Medulla oblongata (tissue), 1 donor: ENCODE results near the gene SHISA3.

Source experiments
- DNase-seq: peaks from one replicate; pipeline ENCODE4 v3.0.0-alpha.2; 2015; ENCODE audit errors: extremely low spot score

Gene SHISA3

GRCh38 chr4:42391981-42392380, 5.3 kb upstream of the SHISA3 start:
- DNase-seq: no peak

- no peak for DNase-seq
Observed at GRCh38 chr4:42392436-42392835, 4.9 kb upstream of the SHISA3 start.

- DNase-seq: no peak
Observed at GRCh38 chr4:42395595-42395994, 1.7 kb upstream of the SHISA3 start.

- no peak for DNase-seq
Observed at GRCh38 chr4:42396361-42396751, 932 bp upstream of the SHISA3 start.

- DNase-seq: no peak
Observed at GRCh38 chr4:42397635-42398170, 415 bp downstream of the SHISA3 start.

GRCh38 chr4:42398171-42398870, 1.0 kb downstream of the SHISA3 start:
- no peak for DNase-seq

- no peak for DNase-seq
Observed at GRCh38 chr4:42398871-42399331, 1.6 kb downstream of the SHISA3 start.

GRCh38 chr4:42399393-42399792, 2.1 kb downstream of the SHISA3 start:
- DNase-seq: no peak

- no peak for DNase-seq
Observed at GRCh38 chr4:42401171-42401570, 3.9 kb downstream of the SHISA3 start.

- no peak for DNase-seq
Observed at GRCh38 chr4:42404001-42404400, 6.7 kb downstream of the SHISA3 start.

GRCh38 chr4:42410446-42410845, 13.2 kb downstream of the SHISA3 start:
- DNase-seq: no peak

GRCh38 chr4:42411803-42412202, 14.5 kb downstream of the SHISA3 start:
- no peak for DNase-seq

- no peak for DNase-seq
Observed at GRCh38 chr4:42412251-42412650, 15.0 kb downstream of the SHISA3 start.

- DNase-seq: no peak
Observed at GRCh38 chr4:42415281-42415680, 18.0 kb downstream of the SHISA3 start.

- DNase-seq: no peak
Observed at GRCh38 chr4:42416017-42416416, 18.7 kb downstream of the SHISA3 start.

- DNase-seq: no peak
Observed at GRCh38 chr4:42417550-42417949, 20.3 kb downstream of the SHISA3 start.

- DNase-seq: no peak
Observed at GRCh38 chr4:42420140-42420539, 22.9 kb downstream of the SHISA3 start.

- peak; percentile 25 for DNase-seq
Observed at GRCh38 chr4:42425146-42426065, 28.1 kb downstream of the SHISA3 start.

GRCh38 chr4:42428036-42428435, 30.7 kb downstream of the SHISA3 start:
- no peak for DNase-seq

- DNase-seq: no peak
Observed at GRCh38 chr4:42436928-42437565, 39.8 kb downstream of the SHISA3 start.

GRCh38 chr4:42440083-42440482, 42.8 kb downstream of the SHISA3 start:
- DNase-seq: no peak

GRCh38 chr4:42442601-42443000, 45.3 kb downstream of the SHISA3 start:
- DNase-seq: no peak
